Panc1 (cell line): ENCODE data around the gene DACH2. TPM values are rescaled to one million over a fixed set of nuclear protein-coding genes. Genes with fewer than 3 reads are reported as not detected.
A peak's percentile ranks its signal among the peaks of the same experiment; 100 is the strongest.

ENCODE experiments used
- ATAC-seq: fragments of 200-7000 bp; cut with Tn5 transposase; 2 replicates; pipeline ENCODE4 v1.9.1; 2020; ENCODE audit warnings: mild to moderate bottlenecking, moderate library complexity
- BruUV-seq: library from RNA; stranded (reverse); fragments of 400-500 nt; replicated peaks from 2 replicates; lab custom pipeline; 2021; lab: Mats Ljungman, UMichigan
- CTCF ChIA-PET: fragments of 300-600 bp; sonication (Branson Sonifier 250); formaldehyde crosslinking; loops from one replicate; lab custom pipeline; 2022; ENCODE audit warnings: antibody characterized with exemption; lab: Charles Lee
- POLR2A ChIA-PET: fragments of 300-600 bp; sonication (Branson Sonifier 250); formaldehyde crosslinking; loops from one replicate; lab custom pipeline; 2022; ENCODE audit warnings: antibody characterized with exemption; lab: Charles Lee
- DNase-seq: peaks from one replicate; pipeline ENCODE4 v3.0.0-alpha.2; 2010; ENCODE audit warnings: low read depth, low spot score
- H3K27ac ChIP-seq: 2 replicates; pipeline ENCODE4 v1.5.1; 2011; ENCODE audit warnings: mild to moderate bottlenecking, low read length, inconsistent platforms
- H3K27me3 ChIP-seq: fragments of 200-500 bp; sonication (Bioruptor generic); 2 replicates; pipeline ENCODE4 v1.6.0; 2014; ENCODE audit warnings: low read length, inconsistent platforms; ENCODE audit not compliant: control insufficient read depth, insufficient read depth
- H3K36me3 ChIP-seq: fragments of 200-500 bp; sonication (Bioruptor generic); 2 replicates; pipeline ENCODE4 v1.5.1; 2014; ENCODE audit warnings: inconsistent platforms, mild to moderate bottlenecking, low read length, moderate library complexity; ENCODE audit not compliant: control insufficient read depth, insufficient read depth
- H3K4me1 ChIP-seq: 2 replicates; pipeline ENCODE4 v1.5.1; 2011; ENCODE audit warnings: inconsistent platforms, mild to moderate bottlenecking, low read length, moderate library complexity; ENCODE audit not compliant: control insufficient read depth, insufficient read depth
- H3K4me3 ChIP-seq, 2 experiments: 2 replicates each; pipeline ENCODE4 v1.5.1; 2011 to 2012; ENCODE audit warnings: low read depth in 2 of 2, low read length in 2 of 2, mild to moderate bottlenecking in 2 of 2, inconsistent platforms in 1 of 2, moderate library complexity in 1 of 2
- H3K9me3 ChIP-seq: fragments of 200-500 bp; sonication (Bioruptor generic); 2 replicates; pipeline ENCODE4 v1.5.1; 2014; ENCODE audit warnings: low read depth, mild to moderate bottlenecking, inconsistent platforms, low read length, moderate library complexity; ENCODE audit not compliant: control insufficient read depth, insufficient read depth
- POLR2AphosphoS5 ChIP-seq: IDR thresholded peaks from 2 replicates; pipeline ENCODE4 v1.6.1; 2012; ENCODE audit warnings: mild to moderate bottlenecking, low read depth, low read length, moderate library complexity
- SIN3A ChIP-seq: IDR thresholded peaks from 2 replicates; pipeline ENCODE4 v1.6.1; 2012; ENCODE audit warnings: low read depth, mild to moderate bottlenecking, low read length, moderate library complexity, borderline replicate concordance; ENCODE audit not compliant: insufficient read depth
- TCF7L2 ChIP-seq: IDR thresholded peaks from 2 replicates; pipeline ENCODE4 v1.6.1; 2011; ENCODE audit warnings: mild to moderate bottlenecking, low read depth, low read length, inconsistent platforms
- in situ Hi-C: cut with HindIII; loops from 2 replicates; pipeline ENCODE4 v1.10.0; 2016; ENCODE audit warnings: low sequenced_read_pairs, low pct_unique_long_range_greater_than_20kb
- intact Hi-C: fragments of 100-400 bp; cut with micrococcal nuclease; formaldehyde crosslinking; loops from one replicate; pipeline ENCODE4 v1.10.0; 2022; ENCODE audit not compliant: unreplicated experiment
- total RNA-seq: library from RNA; stranded (reverse); gene quantifications from one replicate; pipeline ENCODE4 v1.2.1, GENCODE V29; 2021; ENCODE audit not compliant: unreplicated experiment
- TF ChIP-seq, protein P1 (sequence below): fragments of 450-650 bp; IDR thresholded peaks from 2 replicates; pipeline ENCODE4 v1.5.1; 2017; ENCODE audit warnings: mild to moderate bottlenecking
- TF ChIP-seq, protein P2 (sequence below), 2 experiments: IDR thresholded peaks; 2 replicates each; pipeline ENCODE4 v1.6.1; 2011 to 2012; ENCODE audit warnings: low read depth in 2 of 2, control low read depth in 1 of 2, low read length in 1 of 2, mild to moderate bottlenecking in 1 of 2, moderate library complexity in 1 of 2; ENCODE audit not compliant: insufficient read depth in 1 of 2

Gene DACH2
- total RNA-seq, 1 experiment from 2014 or later: 0.18 TPM

DNA sequence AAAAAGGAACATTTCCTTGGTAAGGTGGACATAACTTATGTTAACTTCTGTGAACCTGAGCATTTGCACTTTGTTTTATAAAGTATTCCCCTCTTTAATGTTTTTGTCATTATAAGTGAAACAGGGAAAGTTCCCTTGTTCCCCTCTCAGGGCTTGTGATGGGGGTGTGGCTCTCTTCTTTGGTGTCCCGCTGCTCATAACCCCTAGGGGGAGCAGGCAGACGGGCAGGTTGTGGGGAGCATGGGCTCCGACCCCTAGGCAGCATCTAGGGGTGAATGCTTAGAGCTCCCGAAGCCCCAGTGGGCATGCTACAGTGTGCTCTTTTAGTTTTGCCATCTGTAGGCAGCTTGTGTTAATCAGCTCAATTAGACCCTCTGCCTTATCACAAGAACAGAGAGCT lies 200.4 kb downstream of the DACH2 start:
- TF ChIP-seq, protein P1, sequence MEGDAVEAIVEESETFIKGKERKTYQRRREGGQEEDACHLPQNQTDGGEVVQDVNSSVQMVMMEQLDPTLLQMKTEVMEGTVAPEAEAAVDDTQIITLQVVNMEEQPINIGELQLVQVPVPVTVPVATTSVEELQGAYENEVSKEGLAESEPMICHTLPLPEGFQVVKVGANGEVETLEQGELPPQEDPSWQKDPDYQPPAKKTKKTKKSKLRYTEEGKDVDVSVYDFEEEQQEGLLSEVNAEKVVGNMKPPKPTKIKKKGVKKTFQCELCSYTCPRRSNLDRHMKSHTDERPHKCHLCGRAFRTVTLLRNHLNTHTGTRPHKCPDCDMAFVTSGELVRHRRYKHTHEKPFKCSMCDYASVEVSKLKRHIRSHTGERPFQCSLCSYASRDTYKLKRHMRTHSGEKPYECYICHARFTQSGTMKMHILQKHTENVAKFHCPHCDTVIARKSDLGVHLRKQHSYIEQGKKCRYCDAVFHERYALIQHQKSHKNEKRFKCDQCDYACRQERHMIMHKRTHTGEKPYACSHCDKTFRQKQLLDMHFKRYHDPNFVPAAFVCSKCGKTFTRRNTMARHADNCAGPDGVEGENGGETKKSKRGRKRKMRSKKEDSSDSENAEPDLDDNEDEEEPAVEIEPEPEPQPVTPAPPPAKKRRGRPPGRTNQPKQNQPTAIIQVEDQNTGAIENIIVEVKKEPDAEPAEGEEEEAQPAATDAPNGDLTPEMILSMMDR: peak; percentile 16; the same call in 1 of the 2 replicates
- TF ChIP-seq, protein P2, sequence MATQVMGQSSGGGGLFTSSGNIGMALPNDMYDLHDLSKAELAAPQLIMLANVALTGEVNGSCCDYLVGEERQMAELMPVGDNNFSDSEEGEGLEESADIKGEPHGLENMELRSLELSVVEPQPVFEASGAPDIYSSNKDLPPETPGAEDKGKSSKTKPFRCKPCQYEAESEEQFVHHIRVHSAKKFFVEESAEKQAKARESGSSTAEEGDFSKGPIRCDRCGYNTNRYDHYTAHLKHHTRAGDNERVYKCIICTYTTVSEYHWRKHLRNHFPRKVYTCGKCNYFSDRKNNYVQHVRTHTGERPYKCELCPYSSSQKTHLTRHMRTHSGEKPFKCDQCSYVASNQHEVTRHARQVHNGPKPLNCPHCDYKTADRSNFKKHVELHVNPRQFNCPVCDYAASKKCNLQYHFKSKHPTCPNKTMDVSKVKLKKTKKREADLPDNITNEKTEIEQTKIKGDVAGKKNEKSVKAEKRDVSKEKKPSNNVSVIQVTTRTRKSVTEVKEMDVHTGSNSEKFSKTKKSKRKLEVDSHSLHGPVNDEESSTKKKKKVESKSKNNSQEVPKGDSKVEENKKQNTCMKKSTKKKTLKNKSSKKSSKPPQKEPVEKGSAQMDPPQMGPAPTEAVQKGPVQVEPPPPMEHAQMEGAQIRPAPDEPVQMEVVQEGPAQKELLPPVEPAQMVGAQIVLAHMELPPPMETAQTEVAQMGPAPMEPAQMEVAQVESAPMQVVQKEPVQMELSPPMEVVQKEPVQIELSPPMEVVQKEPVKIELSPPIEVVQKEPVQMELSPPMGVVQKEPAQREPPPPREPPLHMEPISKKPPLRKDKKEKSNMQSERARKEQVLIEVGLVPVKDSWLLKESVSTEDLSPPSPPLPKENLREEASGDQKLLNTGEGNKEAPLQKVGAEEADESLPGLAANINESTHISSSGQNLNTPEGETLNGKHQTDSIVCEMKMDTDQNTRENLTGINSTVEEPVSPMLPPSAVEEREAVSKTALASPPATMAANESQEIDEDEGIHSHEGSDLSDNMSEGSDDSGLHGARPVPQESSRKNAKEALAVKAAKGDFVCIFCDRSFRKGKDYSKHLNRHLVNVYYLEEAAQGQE (IDR thresholded peaks at IDR 0.05; ENCODE audit: insufficient read depth in 1 of 2, low read depth in 2 of 2, low read length in 1 of 2): no peak
- TF ChIP-seq TCF7L2: no peak
- ChIA-PET POLR2A (no interaction called here), CTCF (no interaction called here)
- no peaks in the 10 kb centered on the region for H3K9me3 ChIP-seq
- H3K4me3 ChIP-seq: no peak overlapping the region
- ATAC-seq: no peak
- no peak overlapping the region for H3K27ac ChIP-seq
- no peaks in the 10 kb centered on the region for H3K36me3 ChIP-seq
- DNase-seq: no peak
- in situ Hi-C loops: no loop called here
- no peaks in the 10 kb centered on the region for H3K27me3 ChIP-seq
- no peaks in the 10 kb centered on the region for H3K4me1 ChIP-seq
- intact Hi-C loops: no loop called here
- no TSS peak for BruUV-seq

DNA sequence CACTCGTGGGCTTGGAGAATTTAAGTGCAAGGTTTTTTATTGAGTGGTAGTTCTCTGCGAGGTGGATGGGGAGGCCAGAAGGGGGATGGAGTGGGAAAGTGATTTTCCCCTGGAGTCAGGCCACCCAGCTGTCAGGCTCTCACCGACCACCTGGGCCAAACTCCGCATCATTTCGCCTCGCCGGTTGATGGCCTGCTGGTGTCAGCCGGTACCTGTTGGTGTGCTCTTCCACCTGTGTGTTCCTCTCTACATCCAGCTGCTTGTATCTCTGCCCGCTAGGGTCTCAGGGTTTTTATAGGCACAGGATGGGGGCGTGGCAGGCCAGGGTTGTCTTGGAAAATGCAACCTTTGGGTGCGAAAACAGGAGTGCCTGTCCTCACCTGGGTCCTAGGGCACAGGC lies 200.9 kb downstream of the DACH2 start:
- CTCF ChIA-PET: no interaction called here
- POLR2A ChIA-PET: no interaction called here
- no peak for TF ChIP-seq TCF7L2

DNA sequence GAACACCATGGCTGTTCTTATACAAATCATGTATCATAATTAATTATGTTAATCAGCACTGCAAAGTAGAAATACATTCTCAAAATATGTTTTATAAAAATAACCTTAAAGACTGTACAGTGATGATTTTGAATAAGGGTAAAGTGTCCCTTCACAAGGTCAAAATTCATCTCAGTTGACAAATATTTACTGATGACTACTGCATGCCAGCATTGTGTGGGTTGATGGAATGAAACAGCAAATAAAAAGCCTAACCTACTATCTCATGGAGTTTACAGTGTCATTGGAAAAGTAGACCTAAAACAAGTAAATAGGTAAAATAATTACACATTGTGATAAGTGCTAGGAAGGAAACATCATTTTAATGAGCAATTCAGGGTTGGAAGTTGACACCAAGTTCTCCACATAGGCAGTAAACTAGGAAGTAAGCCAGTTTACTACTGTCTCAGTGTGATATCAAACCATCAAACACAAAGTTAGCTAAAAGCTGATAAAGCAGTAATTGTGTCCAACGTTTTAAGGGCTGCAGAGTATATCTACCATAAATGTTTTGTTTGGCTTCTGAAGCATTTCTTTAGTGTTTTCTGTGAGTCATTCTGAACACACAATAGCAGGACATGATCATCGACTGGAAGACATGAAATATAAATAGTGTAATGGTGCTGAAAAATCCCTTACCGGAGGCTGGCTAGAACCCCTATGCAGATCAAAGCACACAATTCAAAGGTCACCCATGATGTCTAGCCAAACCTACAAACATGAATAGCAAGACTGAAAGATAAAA lies 221.8 kb downstream of the DACH2 start:
- POLR2A ChIA-PET: no interaction called here
- in situ Hi-C loops: no loop called here
- DNase-seq (no peak), ATAC-seq (no peak)
- no peak overlapping the region for H3K27ac ChIP-seq
- no peaks in the 10 kb centered on the region for H3K4me1 ChIP-seq
- H3K27me3 ChIP-seq: no peaks in the 10 kb centered on the region
- no peak overlapping the region for H3K4me3 ChIP-seq
- no peak for TF ChIP-seq SIN3A
- TF ChIP-seq TCF7L2: no peak
- TF ChIP-seq POLR2AphosphoS5: no peak
- TF ChIP-seq, protein P2 (IDR thresholded peaks at IDR 0.05; ENCODE audit: insufficient read depth in 1 of 2, low read depth in 2 of 2, low read length in 1 of 2): no peak
- TF ChIP-seq, protein P1: no peak
- CTCF ChIA-PET: no interaction called here
- no TSS peak for BruUV-seq
- H3K36me3 ChIP-seq: no peaks in the 10 kb centered on the region
- H3K9me3 ChIP-seq: no peaks in the 10 kb centered on the region
- intact Hi-C loops: no loop called here

More for the DNA sequence above, 200.9 kb downstream of the DACH2 start:
- Histone ChIP-seq H3K4me3 (no peak overlapping the region), H3K4me1 (no peaks in the 10 kb centered on the region), H3K9me3 (no peaks in the 10 kb centered on the region), H3K27ac (no peak overlapping the region), H3K36me3 (no peaks in the 10 kb centered on the region), H3K27me3 (no peaks in the 10 kb centered on the region)
- no peak for ATAC-seq
- intact Hi-C loops (no loop called here), in situ Hi-C loops (no loop called here)
- DNase-seq: no peak
- BruUV-seq: no TSS peak
